ENCODE data around the gene REN. TPM values are rescaled to one million over a fixed set of nuclear protein-coding genes. Genes with fewer than 3 reads are reported as not detected.

REN gene
- total RNA-seq, 2 donors from 2014 or later, result not detected

- DNase-seq (ENCODE audit: low spot score), result no peak
- intact Hi-C loops (cut with DNase I), result no loop called here
Measured at GRCh38 chr1:204192589-204193352, 26.6 kb upstream of the REN start.

GRCh38 chr1:204192046-204192445 lies 25.9 kb upstream of the REN start:
- no peak for DNase-seq (ENCODE audit: low spot score)
- intact Hi-C loops (cut with DNase I), result no loop called here

- DNase-seq (ENCODE audit: low spot score), result no peak
- intact Hi-C loops (cut with DNase I), result no loop called here
Measured at GRCh38 chr1:204191456-204191855, 25.3 kb upstream of the REN start.

DNA sequence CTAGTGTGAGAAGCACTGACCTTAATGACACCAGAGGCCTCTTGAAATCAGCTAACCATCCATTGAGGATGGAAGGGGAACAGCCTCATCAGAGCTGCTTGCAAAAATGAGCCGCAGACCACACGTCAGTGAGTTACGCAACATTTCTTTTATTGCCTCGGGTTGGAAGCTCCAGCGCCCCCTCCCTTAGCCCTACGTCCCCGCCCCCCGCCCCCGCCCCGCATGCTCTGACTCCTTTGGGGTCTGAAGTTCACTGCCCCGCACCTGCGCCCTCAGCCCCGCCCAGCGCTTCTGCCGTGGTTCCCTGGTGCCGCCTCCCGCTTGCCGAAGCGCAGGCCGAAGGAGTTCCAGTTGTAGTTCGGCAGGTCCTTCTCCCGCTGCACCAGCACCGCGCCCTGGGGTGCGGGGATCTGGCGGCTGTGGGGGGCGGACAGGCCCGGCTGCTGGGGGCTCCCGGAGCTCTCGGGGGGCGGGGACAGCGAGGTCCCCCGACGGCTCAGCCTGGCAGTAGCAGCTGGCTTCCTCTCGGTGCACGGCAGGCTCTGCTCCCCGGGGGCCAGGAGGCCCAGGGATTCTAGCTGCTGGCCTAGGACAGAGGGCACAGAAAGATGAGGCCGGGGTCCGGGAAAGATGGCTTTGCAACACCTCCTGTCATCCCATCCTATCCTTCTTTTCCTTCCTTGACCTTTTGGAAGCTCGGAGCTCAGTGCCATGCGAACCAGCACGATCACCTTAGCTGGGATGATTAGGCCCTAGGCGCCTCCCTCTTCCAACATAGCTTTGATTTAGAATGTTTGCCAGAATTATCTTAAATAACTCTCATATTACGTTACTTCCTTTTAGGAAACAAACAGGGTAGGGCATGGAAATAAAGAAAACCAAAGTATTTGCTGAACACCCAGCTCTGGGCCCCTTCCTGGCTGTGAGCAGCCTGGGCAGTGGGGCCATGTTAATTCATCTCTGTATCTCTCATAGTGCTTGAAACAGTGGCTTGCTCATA lies 24.4 kb upstream of the REN start:
- intact Hi-C loops (cut with DNase I), result no loop called here
- no peak for DNase-seq (ENCODE audit: low spot score)

DNA sequence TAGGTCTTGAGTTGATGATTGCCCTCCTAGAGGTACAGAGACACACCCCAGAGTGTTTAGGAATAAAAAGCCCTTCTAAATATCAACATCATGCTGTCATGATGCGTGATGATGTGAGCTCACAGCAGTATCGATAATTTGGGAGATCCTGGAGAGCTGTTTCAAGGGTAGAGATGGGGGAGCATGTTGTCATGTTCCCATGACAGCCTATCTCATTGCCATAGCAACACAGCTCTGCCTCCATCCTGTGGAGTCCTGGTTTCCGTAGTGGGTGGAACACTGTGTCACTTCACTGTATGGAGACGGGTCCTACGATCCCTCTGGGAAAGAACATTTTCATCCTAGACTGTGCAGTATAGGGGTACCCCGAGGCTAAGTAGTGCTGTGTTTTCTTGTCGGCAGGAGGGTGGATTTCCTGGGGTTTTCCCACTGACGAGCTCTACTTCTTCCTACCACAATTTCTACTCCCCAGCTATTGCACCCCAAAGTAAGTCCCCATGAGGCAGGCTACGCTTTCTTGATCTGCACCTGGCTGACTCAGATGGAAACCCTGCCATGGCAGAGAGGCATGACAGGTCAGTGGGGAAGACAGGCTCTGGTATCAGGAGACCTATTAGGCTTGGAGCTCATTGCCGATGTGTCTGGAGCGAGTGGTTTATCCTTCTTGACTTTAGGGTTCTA lies 23.0 kb upstream of the REN start:
- DNase-seq (ENCODE audit: low spot score), result no peak
- intact Hi-C loops (cut with DNase I), result no loop called here

DNA sequence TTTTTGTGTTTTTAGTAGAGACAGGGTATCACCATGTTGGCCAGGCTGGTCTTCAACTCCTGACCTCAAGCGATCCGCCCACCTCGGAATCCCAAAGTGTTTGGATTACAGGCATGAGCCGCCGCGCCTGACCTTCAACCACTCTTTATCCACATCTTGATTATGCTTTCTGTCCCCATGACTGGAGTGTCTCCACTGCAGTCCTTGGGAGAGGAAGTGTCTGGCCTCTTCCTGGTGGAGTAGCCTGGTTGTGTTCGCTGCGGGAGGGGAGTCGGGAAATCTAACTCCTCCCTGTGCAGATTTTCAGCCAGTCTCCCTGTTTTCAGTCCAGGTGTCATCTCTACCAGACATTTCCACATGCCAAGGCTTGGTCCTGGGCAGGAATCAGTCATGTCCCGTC lies 20.5 kb upstream of the REN start:
- DNase-seq (ENCODE audit: low spot score), result no peak
- intact Hi-C loops (cut with DNase I), result no loop called here

DNA sequence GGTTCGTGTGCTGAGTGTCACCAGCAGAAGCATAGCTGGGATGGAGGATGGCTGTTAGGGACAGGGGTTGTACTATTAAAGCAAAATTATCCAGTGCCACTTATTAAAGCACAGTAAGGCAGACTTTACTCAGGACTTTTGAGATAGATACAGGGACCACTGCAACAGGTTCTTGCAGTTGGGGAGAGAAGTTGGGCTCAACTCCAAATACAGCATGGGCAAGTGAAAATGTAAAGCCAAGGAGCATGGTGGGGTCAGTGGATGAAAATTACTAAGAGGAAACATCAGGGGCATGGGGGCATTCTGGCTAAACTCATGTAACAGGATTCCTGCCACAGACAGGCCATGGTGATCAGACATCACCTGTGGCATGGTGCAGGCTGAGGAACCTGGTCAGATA lies 15.0 kb upstream of the REN start:
- peak; percentile 5 for DNase-seq (ENCODE audit: low spot score)

DNA sequence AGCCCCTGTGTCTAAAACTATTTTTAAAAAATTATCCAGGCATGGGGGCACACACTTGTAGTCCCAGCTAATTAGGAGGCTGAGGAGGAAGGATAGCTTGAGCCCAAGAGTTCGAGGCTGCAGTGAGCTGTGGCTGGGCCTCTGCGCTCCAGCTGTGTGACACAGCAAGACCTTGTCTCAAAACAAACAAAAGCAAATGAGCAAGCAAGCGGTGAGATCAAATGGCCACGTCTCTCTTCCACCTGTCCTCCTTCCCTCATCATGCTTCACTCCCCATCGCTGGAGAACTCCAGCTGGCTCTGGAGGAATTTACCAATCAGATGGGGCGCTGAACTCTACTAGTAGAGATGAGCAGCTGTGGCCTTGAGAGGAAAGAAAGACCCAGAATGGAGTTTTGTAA lies 14.0 kb upstream of the REN start:
- intact Hi-C loops (cut with DNase I), result no loop called here
- DNase-seq (ENCODE audit: low spot score), result peak; percentile 14

More for the DNA sequence above, 15.0 kb upstream of the REN start:
- intact Hi-C loops (cut with DNase I), result no loop called here

GRCh38 chr1:204178487-204179281 lies 12.5 kb upstream of the REN start:
- DNase-seq (ENCODE audit: low spot score), result peak; percentile 43

GRCh38 chr1:204177133-204177532 lies 11.0 kb upstream of the REN start:
- peak; percentile 13 for DNase-seq (ENCODE audit: low spot score)
- intact Hi-C loops (cut with DNase I), result no loop called here

More at GRCh38 chr1:204178487-204179281, 12.5 kb upstream of the REN start:
- intact Hi-C loops (cut with DNase I), result no loop called here

DNA sequence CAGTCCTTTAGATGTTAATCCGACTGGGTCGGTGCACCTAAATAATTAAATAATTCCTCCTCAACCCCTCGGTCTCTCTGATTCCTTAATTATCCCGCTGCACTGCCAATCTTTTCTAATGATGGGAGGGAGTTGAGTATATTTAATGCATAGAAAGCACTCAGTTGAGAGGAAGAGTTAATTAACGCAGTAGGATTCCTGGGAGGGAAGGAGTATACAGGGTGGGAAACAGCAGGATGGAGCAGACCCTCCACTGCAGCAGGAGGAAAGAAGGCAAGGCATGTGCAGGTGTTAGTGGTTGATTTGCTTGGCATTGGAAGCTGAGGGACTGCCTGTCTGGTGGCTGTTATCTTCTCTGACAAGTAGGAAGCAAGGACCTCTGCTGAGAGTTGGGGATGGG lies 9.9 kb upstream of the REN start:
- intact Hi-C loops (cut with DNase I), result no loop called here
- peak; percentile 31 for DNase-seq (ENCODE audit: low spot score)

GRCh38 chr1:204174958-204175357 lies 8.8 kb upstream of the REN start:
- intact Hi-C loops (cut with DNase I), result no loop called here

DNA sequence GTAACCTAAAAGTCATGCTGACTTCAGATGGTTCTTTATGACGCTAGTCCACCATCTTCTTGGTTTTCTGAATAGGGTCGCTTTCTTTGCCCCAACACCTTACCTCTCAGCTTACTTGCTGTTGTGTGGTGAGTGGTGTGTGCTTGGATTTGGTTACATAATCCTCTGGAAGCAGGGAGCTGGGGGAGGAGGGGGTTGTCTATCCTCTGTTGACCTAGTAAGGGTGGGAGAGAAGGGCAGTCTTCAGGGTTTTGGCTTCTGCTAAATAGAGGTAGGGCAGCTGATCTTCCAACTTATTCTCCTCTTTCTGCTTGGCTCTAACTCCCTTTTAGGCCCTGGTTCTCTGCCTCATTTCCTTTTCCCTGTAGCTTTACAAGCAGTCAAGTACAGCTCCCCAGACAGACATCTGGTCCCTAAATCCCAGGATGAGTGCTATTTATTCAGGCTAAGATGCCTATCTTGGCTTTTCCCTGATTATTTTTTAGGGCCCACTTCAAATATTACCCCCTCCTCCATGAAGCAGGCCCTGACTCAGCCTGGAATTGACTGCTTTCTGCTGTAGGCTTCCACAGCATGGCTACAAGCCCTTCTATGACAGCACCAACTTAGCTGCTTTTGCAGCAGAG lies 6.4 kb upstream of the REN start:
- peak; percentile 0 for DNase-seq (ENCODE audit: low spot score)
- intact Hi-C loops (cut with DNase I), result no loop called here

More at GRCh38 chr1:204174958-204175357, 8.8 kb upstream of the REN start:
- DNase-seq (ENCODE audit: low spot score), result no peak

DNA sequence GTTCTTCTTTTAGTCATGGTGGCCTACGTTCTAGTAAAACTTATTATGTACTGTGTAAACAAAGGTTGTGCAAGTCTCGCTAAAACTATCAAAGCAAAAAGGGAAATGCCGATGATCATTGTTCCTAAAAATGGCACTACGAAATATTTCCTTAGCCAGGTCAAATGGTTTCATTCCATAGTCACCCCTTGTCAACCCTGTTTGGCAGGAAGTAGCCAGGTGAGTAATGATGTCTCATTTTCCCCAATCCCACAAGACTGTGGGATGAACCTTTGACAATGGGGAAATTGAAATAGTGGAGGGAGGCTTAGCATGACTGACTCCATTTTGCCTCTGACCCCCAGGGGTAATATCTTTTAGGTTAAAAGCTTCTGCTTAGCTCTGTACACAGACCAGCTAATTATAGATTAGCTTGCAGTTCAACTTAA lies 5.6 kb upstream of the REN start:
- intact Hi-C loops (cut with DNase I), result no loop called here
- DNase-seq (ENCODE audit: low spot score), result no peak

DNA sequence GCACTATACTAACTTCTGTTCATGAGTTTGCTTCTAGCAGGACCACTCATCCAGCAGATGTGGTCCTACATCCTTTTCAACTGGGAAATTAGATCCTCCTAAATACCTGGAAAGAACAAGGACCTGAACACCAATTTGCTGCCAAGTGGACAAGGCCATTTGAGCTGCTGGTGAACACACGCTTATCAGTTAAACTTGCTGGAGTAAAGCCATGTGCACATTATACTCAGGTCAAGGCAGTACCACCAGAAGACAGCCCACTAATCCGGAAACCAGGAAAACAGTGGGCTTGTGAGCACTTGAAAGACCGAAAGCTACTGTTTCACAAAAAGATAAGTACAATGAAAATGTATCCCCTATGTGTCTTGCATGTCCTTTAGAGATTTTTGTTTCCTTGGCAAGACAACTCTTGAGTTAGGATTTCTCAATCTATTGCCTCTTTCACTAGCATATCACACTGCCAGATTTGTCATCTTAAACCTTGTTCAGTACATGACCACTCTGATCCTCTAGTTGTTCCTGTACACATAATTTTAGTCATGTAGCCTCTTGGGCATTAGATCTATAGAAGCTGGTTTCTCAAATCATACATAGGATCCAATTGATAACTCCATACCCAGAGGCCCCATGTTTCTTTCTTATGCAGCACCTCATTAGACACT lies 4.5 kb upstream of the REN start:
- intact Hi-C loops (cut with DNase I), result no loop called here
- peak; percentile 0 for DNase-seq (ENCODE audit: low spot score)

DNA sequence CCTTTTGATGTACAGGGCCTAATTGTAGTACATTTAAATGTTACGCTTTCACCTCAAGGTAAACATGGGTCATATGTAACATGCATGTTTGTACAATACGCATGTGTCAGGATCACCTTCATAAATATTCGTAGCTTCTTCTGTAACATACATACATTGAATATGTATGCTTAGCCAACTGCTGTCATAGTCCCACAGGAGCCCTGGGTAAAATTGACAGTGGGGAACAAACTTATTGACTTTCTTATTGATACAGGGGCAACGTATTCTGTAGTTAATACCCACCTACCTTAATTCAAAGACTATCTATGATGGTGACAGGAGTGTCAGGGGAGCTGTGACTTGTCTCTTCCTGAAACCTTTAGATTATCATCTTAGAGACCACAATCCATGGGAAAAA lies 3.7 kb upstream of the REN start:
- no peak for DNase-seq (ENCODE audit: low spot score)
- intact Hi-C loops (cut with DNase I), result loop anchor here in 1 of 2 donors (5.0 kb wide), 1 partner anchor 32 kb away; no protein-coding TSS in a partner anchor

GRCh38 chr1:204167730-204168129 lies 1.6 kb upstream of the REN start:
- intact Hi-C loops (cut with DNase I), result loop anchor here in 1 of 2 donors (5.0 kb wide), 1 partner anchor 35 kb away; no protein-coding TSS in a partner anchor
- DNase-seq (ENCODE audit: low spot score), result peak; percentile 1
